HL-60 (cell line): Measurements from ENCODE around the gene TXNDC8.

ENCODE experiments used
- GABPA ChIP-seq: IDR thresholded peaks from 2 replicates; pipeline ENCODE4 v1.6.1; 2012; ENCODE audit warnings: low read depth
- POLR2AphosphoS5 ChIP-seq: IDR thresholded peaks from 2 replicates; pipeline ENCODE4 v1.6.1; 2012; ENCODE audit warnings: low read depth
- REST ChIP-seq: IDR thresholded peaks from 2 replicates; pipeline ENCODE4 v1.6.1; 2012; ENCODE audit warnings: low read depth; ENCODE audit not compliant: insufficient replicate concordance
- SPI1 ChIP-seq: IDR thresholded peaks from 2 replicates; pipeline ENCODE4 v1.6.1; 2012; ENCODE audit warnings: low read depth, mild to moderate bottlenecking, borderline replicate concordance
- TF ChIP-seq, protein P1 (sequence below): IDR thresholded peaks from one replicate; pipeline ENCODE4 v1.5.1; 2011; ENCODE audit warnings: low read length, control low read depth, inconsistent platforms; ENCODE audit not compliant: insufficient read depth

DNA sequence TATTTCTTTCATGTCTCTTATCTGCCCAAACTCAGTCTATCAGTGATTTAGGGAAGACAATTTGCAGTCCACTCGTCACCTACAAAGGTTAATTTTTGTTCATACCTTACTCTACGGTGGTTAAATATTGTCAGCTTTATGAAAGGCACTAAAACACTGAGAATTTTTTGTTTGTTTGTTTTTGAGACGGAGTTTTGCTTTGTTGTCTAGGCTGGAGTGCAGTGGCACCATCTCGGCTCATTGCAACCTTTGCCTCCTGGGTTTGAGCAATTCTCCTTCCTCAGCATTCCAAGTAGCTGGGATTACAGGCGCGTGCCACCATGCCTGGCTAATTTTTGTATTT, 55.0 kb downstream of the TXNDC8 start:
- TF ChIP-seq, protein P1, sequence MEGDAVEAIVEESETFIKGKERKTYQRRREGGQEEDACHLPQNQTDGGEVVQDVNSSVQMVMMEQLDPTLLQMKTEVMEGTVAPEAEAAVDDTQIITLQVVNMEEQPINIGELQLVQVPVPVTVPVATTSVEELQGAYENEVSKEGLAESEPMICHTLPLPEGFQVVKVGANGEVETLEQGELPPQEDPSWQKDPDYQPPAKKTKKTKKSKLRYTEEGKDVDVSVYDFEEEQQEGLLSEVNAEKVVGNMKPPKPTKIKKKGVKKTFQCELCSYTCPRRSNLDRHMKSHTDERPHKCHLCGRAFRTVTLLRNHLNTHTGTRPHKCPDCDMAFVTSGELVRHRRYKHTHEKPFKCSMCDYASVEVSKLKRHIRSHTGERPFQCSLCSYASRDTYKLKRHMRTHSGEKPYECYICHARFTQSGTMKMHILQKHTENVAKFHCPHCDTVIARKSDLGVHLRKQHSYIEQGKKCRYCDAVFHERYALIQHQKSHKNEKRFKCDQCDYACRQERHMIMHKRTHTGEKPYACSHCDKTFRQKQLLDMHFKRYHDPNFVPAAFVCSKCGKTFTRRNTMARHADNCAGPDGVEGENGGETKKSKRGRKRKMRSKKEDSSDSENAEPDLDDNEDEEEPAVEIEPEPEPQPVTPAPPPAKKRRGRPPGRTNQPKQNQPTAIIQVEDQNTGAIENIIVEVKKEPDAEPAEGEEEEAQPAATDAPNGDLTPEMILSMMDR, result no peak
- TF ChIP-seq SPI1 (no peak), POLR2AphosphoS5 (no peak), REST (no peak), GABPA (no peak)
